Heart left ventricle (tissue), 16 donors: ENCODE data around the gene HRH3. TPM values are rescaled to one million over a fixed set of nuclear protein-coding genes. Genes with fewer than 3 reads are reported as not detected.

ENCODE experiments used
- ATAC-seq, 4 donors: fragments of 200-7000 bp; cut with Tn5 transposase; one replicate each; pipeline ENCODE4 v1.9.1; 2020 to 2022; ENCODE audit warnings: moderate library complexity in 4 of 4, mild to moderate bottlenecking in 3 of 4, moderate number of reproducible peaks in 1 of 4
- DNase-seq, 5 donors: peaks; one replicate each; pipeline ENCODE4 v3.0.0-alpha.2; 2020
- H3K27ac ChIP-seq, 12 donors: fragments of 200-600 bp; sonication (generic) in 4 of 12; one replicate each; pipeline versions ENCODE4 v1.5.0 to v1.8.0; 2016 to 2022; ENCODE audit warnings: mild to moderate bottlenecking in 2 of 12
- H3K27me3 ChIP-seq, 9 donors: fragments of 200-600 bp; sonication (generic) in 2 of 9; one replicate each; pipeline versions ENCODE4 v1.5.1 to v1.8.0; 2016 to 2022; ENCODE audit warnings: mild to moderate bottlenecking in 3 of 9
- H3K36me3 ChIP-seq, 9 donors: fragments of 200-600 bp; sonication (generic) in 2 of 9; one replicate each; pipeline versions ENCODE4 v1.5.0 to v1.8.0; 2018 to 2022; ENCODE audit warnings: mild to moderate bottlenecking in 2 of 9
- H3K4me1 ChIP-seq, 12 donors: fragments of 200-600 bp; sonication (generic) in 4 of 12; one replicate each; pipeline versions ENCODE4 v1.5.0 to v1.8.0; 2016 to 2022; ENCODE audit warnings: mild to moderate bottlenecking in 3 of 12
- H3K4me3 ChIP-seq, 12 donors: fragments of 200-600 bp; sonication (generic) in 4 of 12; one replicate each; pipeline versions ENCODE4 v1.5.0 to v1.8.0; 2017 to 2022; ENCODE audit warnings: mild to moderate bottlenecking in 9 of 12, moderate library complexity in 4 of 12
- H3K9me3 ChIP-seq, 12 donors: fragments of 200-600 bp; sonication (generic) in 4 of 12; one replicate each; pipeline versions ENCODE4 v1.5.0 to v1.8.0; 2016 to 2022; ENCODE audit warnings: mild to moderate bottlenecking in 1 of 12
- CTCF ChIP-seq, 12 donors: fragments of 200-600 bp; sonication (generic) in 4 of 12; IDR thresholded peaks; one replicate each; pipeline versions ENCODE4 v1.5.0 to v1.8.0; 2018 to 2022; ENCODE audit warnings: antibody characterized with exemption in 12 of 12, mild to moderate bottlenecking in 5 of 12
- POLR2A ChIP-seq, 2 donors: fragments of 450-650 bp; IDR thresholded peaks; one replicate each; pipeline ENCODE4 v1.6.1; 2017; ENCODE audit warnings: antibody characterized with exemption in 2 of 2, mild to moderate bottlenecking in 2 of 2, moderate library complexity in 2 of 2
- WGBS, 4 donors: extraction: QIAGEN DNeasy Blood & Tissue Kit in 2 of 4; methylation state at CpG; one replicate each; pipeline versions ENCODE4 v1.1.5 to v1.1.7; 2013 to 2018; 5-methylcytosine and 5-hydroxymethylcytosine counted together
- intact Hi-C, 10 donors: fragments of 100-400 bp; cut with DNase I; formaldehyde crosslinking; loops; one replicate each; pipeline versions ENCODE4 v1.11.1 to v1.14.2; 2022
- polyA plus RNA-seq, 2 donors: library from polyadenylated mRNA; stranded (reverse); fragments of 200-250 nt; gene quantifications; one replicate each; pipeline ENCODE4 v1.2.3, GENCODE V29; 2013
- total RNA-seq, 9 donors: library from RNA; depleted of rRNA in 2 of 9; stranded (reverse); fragments of >200 nt in 2 of 9; fragmentation: NEBNext Ultra II Directional in 3 of 9; extraction: Animal tissue kit (Norgen Biotek cat#: 25700) in 3 of 9; gene quantifications; one replicate each; pipeline versions ENCODE4 v1.1.0 to v1.2.4, GENCODE V29; 2016 to 2023
- donor health status: ischemic (EF 13 %, LVEDD 7.1; RV severe dilation, severe dysfunction).
- donor health status: healthy with polysubstance abuse.
- donor health status: DM: no; HTN: yes; CAD: no.
- donor health status: DM: no; HTN: no; CAD: no.
- donor health status: ischemic (EF 25% LVEDD 6.9; RV normal size, moderate dysfunction).
- donor health status: ischemic (EF 25% LVEDD 5.7; RV mildly dilated, moderate dysfunction).
- donor health status: healthy.
- donor health status: DM: yes; HTN: yes; CAD: no.
- donor health status: ischemic (EF 35%, LVEDD 5.7; RV mildly dilated, moderate dysfunction).
- donor health status: nonischemic (EF 11% LVEDD 7.7; RV severe dilation, severe dysfunction).
- donor health status: DM: yes; HTN: yes; CAD: no.
- donor health status: PGD.
- donor health status: ischemic (EF 29% LVEDD 5.4; RV normal size, mild dysfunction).
- donor health status: nonischemic (EF 23%, LVEDD 6.1; RV moderate dilation, normal function).

The HRH3 gene
- total and polyA plus RNA-seq, 11 donors: not detected

- intact Hi-C loops: no loop called here
- no peaks in the 10 kb centered on the region for H3K36me3 ChIP-seq
- TF ChIP-seq CTCF (IDR thresholded peaks at IDR 0.05): no peak
- TF ChIP-seq POLR2A (IDR thresholded peaks at IDR 0.05): no peak
- DNase-seq (no peak), ATAC-seq (peak in 2 of 4 donors; percentile 3 to 19)
- H3K27ac ChIP-seq: no peak overlapping the region
- H3K4me1 ChIP-seq: peaks cover 0 to 8% (median 0%) of the 10 kb centered on the region in 12 donors
- peaks cover 0 to 36% (median 4%) of the 10 kb centered on the region in 9 donors for H3K27me3 ChIP-seq
- no peaks in the 10 kb centered on the region for H3K9me3 ChIP-seq
- no peak overlapping the region for H3K4me3 ChIP-seq
- WGBS, 4 donors: 55 to 57% (median 56%) methylated on average over 30 to 37 of the region's 37 CpGs
These were observed 8.2 kb upstream of the HRH3 start for GRCh38 chr20:62227977-62228958.

GRCh38 chr20:62227591-62227976 is 7.5 kb upstream of the HRH3 start:
- ATAC-seq (no peak), DNase-seq (no peak)
- no peak overlapping the region for H3K4me3 ChIP-seq
- intact Hi-C loops: no loop called here
- H3K27me3 ChIP-seq: peaks cover 6 to 42% (median 11%) of the 10 kb centered on the region in 9 donors
- H3K36me3 ChIP-seq: no peaks in the 10 kb centered on the region
- H3K27ac ChIP-seq: no peak overlapping the region
- peaks cover 0 to 4% (median 0%) of the 10 kb centered on the region in 12 donors for H3K4me1 ChIP-seq
- TF ChIP-seq POLR2A (IDR thresholded peaks at IDR 0.05) (no peak), CTCF (IDR thresholded peaks at IDR 0.05) (no peak)
- WGBS, 4 donors: 66 to 78% (median 69%) methylated on average over 8 to 10 of the region's 10 CpGs
- H3K9me3 ChIP-seq: no peaks in the 10 kb centered on the region

- DNase-seq: no peak
- H3K9me3 ChIP-seq: no peaks in the 10 kb centered on the region
- ATAC-seq: no peak
- no peaks in the 10 kb centered on the region for H3K4me1 ChIP-seq
- no peak overlapping the region for H3K4me3 ChIP-seq
- H3K36me3 ChIP-seq: no peaks in the 10 kb centered on the region
- WGBS, 4 donors: 71 to 80% (median 76%) methylated on average over 19 to 24 of the region's 24 CpGs
- TF ChIP-seq CTCF (IDR thresholded peaks at IDR 0.05): no peak
- TF ChIP-seq POLR2A (IDR thresholded peaks at IDR 0.05): no peak
- no peak overlapping the region for H3K27ac ChIP-seq
- intact Hi-C loops: no loop called here
- peaks cover 11 to 49% (median 17%) of the 10 kb centered on the region in 9 donors for H3K27me3 ChIP-seq
These were observed 6.9 kb upstream of the HRH3 start for GRCh38 chr20:62226707-62227590.
